HG03139 (cell line): ENCODE measurements around the gene MBD4.
"Not testable (repeated sequence)": the region's sequence is repeated elsewhere in the genome, so short reads cannot be mapped to it uniquely, and the experiment has no call there.

Experiments
- ATAC-seq: cut with Tn5 transposase; IDR thresholded peaks from one replicate; pipeline ENCODE4 v1.9.1; 2021; ENCODE audit not compliant: unreplicated experiment

The MBD4 gene

DNA sequence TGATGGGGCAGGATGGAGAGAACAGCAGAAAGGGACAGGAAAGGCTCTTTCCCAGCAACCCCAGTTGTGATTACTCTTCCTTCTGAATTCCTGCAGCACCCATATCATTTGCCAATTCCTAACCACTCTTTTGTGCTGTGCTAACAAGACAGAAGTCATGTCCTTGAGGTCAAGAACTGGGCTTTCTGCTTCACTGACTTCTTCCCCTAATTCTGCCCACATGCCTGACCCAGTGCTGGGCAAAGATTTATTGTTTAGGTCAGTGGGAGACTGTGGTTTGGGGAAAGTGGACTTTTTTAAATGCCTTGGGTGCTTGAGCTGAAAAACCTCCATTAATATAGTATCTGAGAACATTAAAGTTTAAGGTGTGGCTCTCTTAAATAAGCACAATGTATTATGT, 7.1 kb downstream of the MBD4 start:
- no peak for ATAC-seq

GRCh38 chr3:129432036-129432435, 7.7 kb downstream of the MBD4 start:
- ATAC-seq = no peak

DNA sequence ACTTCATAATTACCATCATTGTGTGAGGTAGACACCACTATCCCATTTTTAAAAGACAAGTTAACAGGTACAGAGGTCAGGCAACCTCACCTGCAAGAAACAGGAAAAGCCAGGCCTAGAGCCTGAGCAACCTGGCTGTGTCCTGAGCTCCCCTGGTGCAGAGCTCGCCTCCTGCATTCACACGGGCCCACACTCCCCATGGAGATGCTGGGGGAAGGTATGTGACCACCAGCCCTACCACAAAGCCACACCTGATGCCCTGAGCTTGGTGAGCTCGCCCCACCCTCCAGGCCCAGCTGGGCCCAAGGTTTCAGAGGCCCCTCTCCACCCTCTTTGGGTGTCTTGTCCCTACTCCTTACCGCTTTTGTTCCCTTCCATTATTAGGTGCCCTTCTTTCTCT, 10.1 kb downstream of the MBD4 start:
- ATAC-seq = no peak

GRCh38 chr3:129429080-129429451, 10.7 kb downstream of the MBD4 start:
- no peak for ATAC-seq

DNA sequence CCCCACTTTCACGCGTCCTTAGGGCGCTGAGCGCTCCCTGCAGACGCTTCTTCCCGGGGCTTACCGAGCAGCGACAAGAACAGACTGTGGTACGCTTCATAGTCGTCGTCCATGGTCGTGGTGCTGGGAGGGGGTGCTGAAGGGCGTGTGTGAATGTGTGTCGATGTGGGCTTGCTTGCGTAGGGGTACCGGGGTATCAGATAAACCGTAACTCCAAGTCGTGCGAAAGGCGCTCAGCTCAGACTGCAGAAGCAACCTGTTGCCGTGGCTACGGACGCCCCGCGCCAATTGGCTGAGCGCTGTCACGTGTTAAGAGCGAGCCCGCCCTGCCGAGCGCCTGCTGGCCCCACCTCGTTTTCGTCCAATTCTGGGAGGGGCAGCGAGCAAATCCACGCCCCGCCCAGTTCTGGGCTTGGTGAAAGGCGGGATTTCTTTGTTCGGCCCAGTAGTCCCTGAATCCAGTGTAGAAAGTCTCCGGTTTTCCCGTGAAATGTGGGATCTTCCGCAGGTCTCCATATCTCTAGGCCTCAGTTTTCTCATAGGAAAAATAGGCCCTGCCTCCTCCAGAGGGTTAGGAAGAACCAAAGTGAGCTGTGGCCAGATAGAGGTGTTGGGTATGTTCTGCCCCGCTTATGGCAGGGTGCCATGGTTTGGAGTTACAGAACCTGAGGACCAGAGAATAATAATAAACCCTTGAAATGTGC, 11.2 kb downstream of the MBD4 start, which contains the start of gene EFCAB12:
TSS of gene EFCAB12 (minus strand) at position 261 of the 704 bp plus-strand sequence. CDS start at position 113, 148 bp downstream.
- peak; percentile 91 for ATAC-seq

DNA sequence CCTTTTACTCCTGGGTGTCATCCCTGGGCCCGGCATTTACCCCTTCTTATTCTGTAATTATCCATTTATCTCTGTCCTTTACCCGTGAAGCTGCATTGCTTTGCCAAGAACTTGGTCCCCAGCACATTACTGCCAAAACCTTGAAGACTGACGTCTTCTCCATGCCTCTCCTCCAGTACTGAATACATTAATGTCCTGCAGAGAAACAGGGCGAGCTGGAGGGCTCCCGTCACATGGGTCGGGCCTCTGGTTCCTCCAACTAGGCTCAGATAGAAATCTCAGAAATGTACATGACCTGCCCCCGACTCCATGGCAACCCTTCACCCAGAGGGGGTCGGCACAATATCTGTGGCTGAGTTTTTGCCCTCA, 11.8 kb downstream of the MBD4 start:
- ATAC-seq = no peak

- no peak for ATAC-seq
These were observed 14.1 kb downstream of the MBD4 start for GRCh38 chr3:129425619-129426018.

DNA sequence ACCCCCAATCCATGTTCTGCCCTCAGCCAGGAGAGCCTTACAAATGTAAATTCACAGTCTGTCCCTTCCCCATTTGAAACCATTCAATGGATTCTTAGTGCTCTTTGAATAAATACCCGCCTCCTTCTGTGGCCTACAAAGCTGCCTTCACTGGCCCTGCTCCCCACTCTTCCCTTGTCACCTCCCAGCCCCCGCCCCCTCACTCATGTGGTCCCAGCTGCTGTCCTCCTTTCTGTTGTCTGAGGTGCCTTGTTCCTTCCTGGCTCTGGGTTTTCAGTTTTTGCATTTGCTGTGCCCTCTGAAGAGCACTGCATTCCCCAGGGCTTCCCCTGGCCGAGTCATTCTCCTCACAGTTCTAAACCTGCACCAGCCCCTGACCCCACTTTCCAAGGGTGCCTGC, 14.5 kb downstream of the MBD4 start:
- ATAC-seq = no peak

- no peak for ATAC-seq
These were observed 15.4 kb downstream of the MBD4 start for GRCh38 chr3:129424185-129424841.

DNA sequence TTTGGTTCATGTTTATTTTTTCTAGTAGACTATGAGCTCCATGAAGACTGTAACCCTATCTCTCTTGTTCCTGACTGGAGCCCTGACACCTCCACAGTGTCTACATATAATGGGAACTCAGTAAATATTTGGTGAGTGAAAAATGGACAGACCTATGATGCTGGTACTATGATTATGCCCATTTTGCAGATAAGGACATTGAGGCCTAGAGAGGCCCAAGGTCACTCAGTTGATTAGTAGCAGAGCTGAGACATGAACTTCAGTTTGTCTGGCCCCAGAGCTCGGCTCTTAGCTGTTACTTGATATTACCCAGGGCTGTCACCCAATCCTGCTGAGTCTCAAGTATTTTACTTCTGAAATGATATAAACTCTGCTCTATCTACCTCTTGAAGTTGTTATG, 16.9 kb downstream of the MBD4 start:
- ATAC-seq = no peak

GRCh38 chr3:129421988-129422745, 17.6 kb downstream of the MBD4 start:
- ATAC-seq = no peak

GRCh38 chr3:129421236-129421883, 18.4 kb downstream of the MBD4 start:
- ATAC-seq = no peak

- no peak for ATAC-seq
These were observed 20.3 kb downstream of the MBD4 start for GRCh38 chr3:129419476-129419875.

DNA sequence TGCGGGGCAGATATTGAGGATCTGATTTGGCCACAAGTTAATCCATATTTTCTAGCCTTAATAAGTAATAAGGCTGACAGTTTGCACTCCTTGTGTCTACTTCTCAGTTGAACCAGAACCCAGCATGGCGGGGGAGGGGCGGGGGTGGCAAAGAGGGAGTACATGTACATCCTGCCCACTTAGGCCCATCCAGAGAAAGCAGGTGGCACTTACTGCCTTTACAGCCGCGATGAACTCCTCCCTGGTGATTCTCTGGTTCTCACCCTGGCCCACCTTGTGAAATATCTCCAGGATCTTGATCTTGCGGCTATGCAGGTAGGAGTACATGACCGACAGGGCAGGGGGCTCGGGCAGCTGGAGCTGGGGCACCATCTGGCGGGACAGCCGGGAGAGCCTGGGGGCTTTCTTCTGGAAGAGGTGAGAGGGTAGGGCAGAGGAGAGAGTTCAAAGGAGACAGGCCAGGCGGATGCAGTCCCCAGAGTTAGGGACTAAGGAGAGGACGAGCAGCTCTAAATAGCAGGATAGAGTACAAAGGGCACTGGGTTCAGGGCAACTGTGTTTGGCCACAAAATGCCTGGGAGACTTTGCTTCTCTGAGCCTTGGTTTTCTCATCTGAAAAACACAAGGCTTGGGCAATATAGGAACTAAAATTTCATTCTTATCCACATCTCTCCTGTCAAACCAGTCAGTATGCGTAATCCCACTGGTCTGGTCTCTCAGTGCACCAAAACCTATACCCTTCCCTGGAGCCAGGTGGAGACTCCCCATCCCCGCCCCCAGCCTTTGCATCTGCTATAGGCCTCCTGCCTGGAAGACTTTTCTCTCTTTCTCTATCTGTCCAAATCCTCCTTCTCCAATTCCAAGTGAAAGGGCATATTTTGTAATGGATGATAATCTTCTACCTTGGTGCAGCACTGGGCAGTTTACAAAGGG, 21.4 kb downstream of the MBD4 start:
- no peak for ATAC-seq

DNA sequence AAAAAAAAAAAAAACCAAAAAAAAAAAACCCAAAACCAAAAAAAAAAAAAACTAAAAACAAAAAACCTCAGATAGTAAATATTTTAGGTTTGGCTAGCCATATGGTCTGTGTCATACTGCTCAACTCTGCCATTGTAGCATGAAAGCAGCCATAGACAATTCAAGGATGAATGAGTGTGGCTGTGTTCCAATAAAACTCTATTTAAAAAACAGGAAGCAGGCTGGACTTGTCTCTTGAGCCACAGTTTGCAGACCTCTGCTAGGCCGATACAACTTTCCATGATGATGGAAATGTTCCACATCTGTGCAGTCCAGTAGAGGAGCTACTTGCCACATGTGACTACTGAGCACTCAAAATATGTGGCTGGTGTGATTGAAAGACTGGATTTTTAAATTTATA, 22.4 kb downstream of the MBD4 start:
- ATAC-seq = no peak

- ATAC-seq = no peak
These were observed 23.3 kb downstream of the MBD4 start for GRCh38 chr3:129416415-129416814.

- no peak for ATAC-seq
These were observed 23.9 kb downstream of the MBD4 start for GRCh38 chr3:129415830-129416229.

- no peak for ATAC-seq
These were observed 24.4 kb downstream of the MBD4 start for GRCh38 chr3:129415378-129415777.

- ATAC-seq = peak; percentile 83
These were observed 25.9 kb downstream of the MBD4 start for GRCh38 chr3:129413687-129414506.

DNA sequence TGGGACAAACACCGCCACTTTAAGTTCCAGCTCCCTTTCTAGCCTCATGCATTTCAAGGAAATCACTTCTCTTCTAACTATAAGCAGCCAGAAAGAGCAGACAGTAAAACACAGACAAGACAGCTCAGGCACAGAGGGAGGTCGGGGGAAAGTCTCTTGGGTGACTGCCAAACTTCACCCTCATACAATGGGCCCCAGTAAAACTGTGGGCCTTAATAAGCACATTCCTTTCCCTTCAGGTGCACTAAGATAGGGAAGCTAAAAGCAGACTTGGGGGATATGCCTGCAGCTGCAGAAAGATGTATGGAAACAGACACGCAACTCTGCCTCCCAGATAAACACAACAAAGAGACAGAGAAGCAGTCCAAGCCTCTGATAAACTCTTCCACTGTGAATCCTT, 26.5 kb downstream of the MBD4 start:
- ATAC-seq = not testable (repeated sequence)
